ENCODE measurements around the gene THSD4.

DNA sequence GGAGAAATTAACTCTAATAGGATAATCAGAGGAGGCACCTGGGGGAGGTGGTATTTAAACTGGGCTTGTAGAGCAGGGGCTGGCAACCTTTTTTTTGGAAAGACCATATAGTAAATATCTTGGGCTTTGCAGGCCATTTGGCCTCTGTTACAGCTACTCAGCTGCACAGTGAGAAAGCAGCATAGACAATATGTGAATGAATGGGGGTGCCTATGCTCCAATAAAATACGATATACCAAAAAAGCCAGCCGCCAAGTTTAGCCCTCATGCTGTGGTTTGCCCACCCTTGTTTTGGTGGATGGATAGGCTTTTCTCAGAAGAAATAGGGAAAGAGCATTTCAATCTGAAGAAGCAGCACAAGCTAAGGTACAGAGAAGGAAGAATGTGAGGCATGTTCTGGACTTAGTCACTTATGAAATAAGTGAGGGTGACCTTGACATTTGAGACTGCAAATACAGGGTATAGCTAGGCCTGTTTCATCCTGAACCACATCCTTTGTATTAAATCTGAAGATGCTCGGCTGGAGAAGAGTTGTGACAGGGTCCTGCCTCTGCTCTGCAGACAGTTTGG, 564.0 kb downstream of the THSD4 start:
- TF ChIP-seq, protein P1, sequence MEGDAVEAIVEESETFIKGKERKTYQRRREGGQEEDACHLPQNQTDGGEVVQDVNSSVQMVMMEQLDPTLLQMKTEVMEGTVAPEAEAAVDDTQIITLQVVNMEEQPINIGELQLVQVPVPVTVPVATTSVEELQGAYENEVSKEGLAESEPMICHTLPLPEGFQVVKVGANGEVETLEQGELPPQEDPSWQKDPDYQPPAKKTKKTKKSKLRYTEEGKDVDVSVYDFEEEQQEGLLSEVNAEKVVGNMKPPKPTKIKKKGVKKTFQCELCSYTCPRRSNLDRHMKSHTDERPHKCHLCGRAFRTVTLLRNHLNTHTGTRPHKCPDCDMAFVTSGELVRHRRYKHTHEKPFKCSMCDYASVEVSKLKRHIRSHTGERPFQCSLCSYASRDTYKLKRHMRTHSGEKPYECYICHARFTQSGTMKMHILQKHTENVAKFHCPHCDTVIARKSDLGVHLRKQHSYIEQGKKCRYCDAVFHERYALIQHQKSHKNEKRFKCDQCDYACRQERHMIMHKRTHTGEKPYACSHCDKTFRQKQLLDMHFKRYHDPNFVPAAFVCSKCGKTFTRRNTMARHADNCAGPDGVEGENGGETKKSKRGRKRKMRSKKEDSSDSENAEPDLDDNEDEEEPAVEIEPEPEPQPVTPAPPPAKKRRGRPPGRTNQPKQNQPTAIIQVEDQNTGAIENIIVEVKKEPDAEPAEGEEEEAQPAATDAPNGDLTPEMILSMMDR (conservative IDR thresholded peaks at IDR 0.05 in 1 of 2, IDR thresholded peaks at IDR 0.05 in 1 of 2; ENCODE audit: low read depth in 1 of 2, low read length in 2 of 2): no peak
- TF ChIP-seq EZH2 (IDR thresholded peaks at IDR 0.05; ENCODE audit: low read length, missing control alignments): no peak

Data from fibroblast of lung (primary cell).